SK-N-MC (cell line): ENCODE results near the gene SOX2.

Source experiments
- EZH2 ChIP-seq: fragments of 200-600 bp; sonication (generic); IDR thresholded peaks from one replicate; pipeline ENCODE4 v1.6.1; 2017; ENCODE audit warnings: antibody characterized with exemption
- FOXP2 ChIP-seq: optimal IDR thresholded peaks from 2 replicates; pipeline ENCODE3; 2011; ENCODE audit warnings: mild to moderate bottlenecking, moderate library complexity; ENCODE audit not compliant: insufficient read depth; ENCODE audit errors: extremely low read length, control extremely low read depth
- POLR2AphosphoS5 ChIP-seq: IDR thresholded peaks from 2 replicates; pipeline ENCODE4 v1.6.1; 2012; ENCODE audit warnings: mild to moderate bottlenecking, low read depth, low read length, borderline replicate concordance

- TF ChIP-seq EZH2, result no peak
- TF ChIP-seq POLR2AphosphoS5, result no peak
- TF ChIP-seq FOXP2, result no peak
Observed at GRCh38 chr3:181699171-181699903, 12.4 kb upstream of the SOX2 start.
